OCI-LY7 (cell line): Measurements from ENCODE around the gene CEBPG. TPM values are rescaled to one million over a fixed set of nuclear protein-coding genes. Genes with fewer than 3 reads are reported as not detected.
A peak's percentile ranks its signal among the peaks of the same experiment; 100 is the strongest.

Experiments used
- BruUV-seq: library from RNA; stranded (reverse); fragments of 400-500 nt; replicated peaks from 2 replicates; lab custom pipeline; 2021; lab: Mats Ljungman, UMichigan
- CTCF ChIA-PET: fragments of 300-600 bp; sonication (Branson Sonifier 250); formaldehyde crosslinking; loops from one replicate; lab custom pipeline; 2022; ENCODE audit warnings: antibody characterized with exemption; ENCODE audit not compliant: unreplicated experiment; lab: Charles Lee
- POLR2A ChIA-PET: fragments of 300-600 bp; sonication (Branson Sonifier 250); formaldehyde crosslinking; loops from one replicate; lab custom pipeline; 2022; ENCODE audit warnings: antibody characterized with exemption; lab: Charles Lee
- DNase-seq: peaks from one replicate; pipeline ENCODE4 v3.0.0-alpha.2; 2015; ENCODE audit warnings: low spot score
- H2AFZ ChIP-seq: fragments of 200-600 bp; sonication (generic), shearing (Covaris generic); 2 replicates; pipeline ENCODE4 v1.6.1; 2014; ENCODE audit warnings: mild to moderate bottlenecking, antibody characterized with exemption, low read length, moderate library complexity
- H3K27ac ChIP-seq: fragments of 200-600 bp; sonication (generic); 2 replicates; pipeline ENCODE4 v1.5.1; 2014; ENCODE audit warnings: mixed run types, low read depth, mild to moderate bottlenecking, moderate library complexity, low read length, inconsistent platforms; ENCODE audit not compliant: poor library complexity, severe bottlenecking
- H3K36me3 ChIP-seq: fragments of 200-600 bp; sonication (generic); 2 replicates; pipeline ENCODE4 v1.6.1; 2014; ENCODE audit warnings: mild to moderate bottlenecking, antibody characterized with exemption, low read length, moderate library complexity, mixed read lengths; ENCODE audit not compliant: insufficient read depth
- H3K4me1 ChIP-seq: fragments of 200-600 bp; sonication (generic); 2 replicates; pipeline ENCODE4 v1.5.1; 2014; ENCODE audit warnings: mild to moderate bottlenecking, low read length; ENCODE audit not compliant: insufficient read depth, poor library complexity, severe bottlenecking
- H3K4me2 ChIP-seq: fragments of 200-600 bp; sonication (generic); 2 replicates; pipeline ENCODE4 v1.6.1; 2014; ENCODE audit warnings: mild to moderate bottlenecking, low read length
- H3K4me3 ChIP-seq: fragments of 200-600 bp; sonication (generic); 2 replicates; pipeline ENCODE4 v1.5.1; 2014; ENCODE audit warnings: mild to moderate bottlenecking, low read depth, low read length; ENCODE audit not compliant: poor library complexity, severe bottlenecking
- H3K79me2 ChIP-seq: fragments of 200-600 bp; sonication (generic); 2 replicates; pipeline ENCODE4 v1.6.1; 2016; ENCODE audit warnings: low read depth, mild to moderate bottlenecking, low read length, moderate library complexity, mixed read lengths; ENCODE audit not compliant: insufficient read depth
- H3K9me2 ChIP-seq: fragments of 200-600 bp; sonication (generic); 2 replicates; pipeline ENCODE4 v1.6.1; 2016; ENCODE audit warnings: mild to moderate bottlenecking, low read length, mixed read lengths; ENCODE audit not compliant: insufficient read depth
- H3K9me3 ChIP-seq: fragments of 200-600 bp; sonication (generic); 2 replicates; pipeline ENCODE4 v1.6.1; 2014; ENCODE audit warnings: mild to moderate bottlenecking, mixed run types, low read length, mixed read lengths
- H4K20me1 ChIP-seq: fragments of 200-600 bp; sonication (generic); 2 replicates; pipeline ENCODE4 v1.6.1; 2014; ENCODE audit warnings: mild to moderate bottlenecking, antibody characterized with exemption, low read length, moderate library complexity, mixed read lengths; ENCODE audit not compliant: insufficient read depth
- EZH2phosphoT487 ChIP-seq: fragments of 200-600 bp; sonication (generic); IDR thresholded peaks from 2 replicates; pipeline ENCODE4 v1.6.1; 2018; ENCODE audit warnings: low read depth, borderline replicate concordance, mild to moderate bottlenecking, mixed run types, antibody characterized with exemption, low read length, moderate library complexity, mixed read lengths
- intact Hi-C: fragments of 100-400 bp; cut with micrococcal nuclease; formaldehyde crosslinking; loops from one replicate; pipeline ENCODE4 v1.10.0; 2022; ENCODE audit not compliant: unreplicated experiment
- total RNA-seq, 2 experiments: library from RNA; depleted of rRNA in 1 of 2; stranded (reverse); fragments of >200 nt in 1 of 2; shearing (Covaris generic) in 1 of 2; gene quantifications; 2 replicates each; pipeline ENCODE4 v1.2.3, GENCODE V29; 2014 to 2022
- TF ChIP-seq, protein P1 (sequence below): fragments of 200-600 bp; sonication (generic); conservative IDR thresholded peaks from 2 replicates; pipeline ENCODE4 v1.5.1; 2014; ENCODE audit warnings: mild to moderate bottlenecking, antibody characterized with exemption, low read length, moderate library complexity, mixed read lengths

The CEBPG gene
- total RNA-seq, 2 experiments from 2014 or later: 44.9 to 45.1 TPM

- Histone ChIP-seq H3K4me2 (no peak overlapping the region), H4K20me1 (no peaks in the 10 kb centered on the region), H3K4me3 (no peak overlapping the region), H2AFZ (no peak overlapping the region), H3K27ac (no peak overlapping the region), H3K9me2 (no peaks in the 10 kb centered on the region), H3K4me1 (no peaks in the 10 kb centered on the region), H3K9me3 (no peaks in the 10 kb centered on the region), H3K36me3 (no peaks in the 10 kb centered on the region), H3K79me2 (no peaks in the 10 kb centered on the region)
- CTCF ChIA-PET: interaction anchor here (0.6 kb wide), 1 partner anchor 176 kb away, joined by 3 read pairs; no protein-coding TSS in a partner anchor
- peak; percentile 56 for DNase-seq
- BruUV-seq: no TSS peak
- POLR2A ChIA-PET: no interaction called here
- intact Hi-C loops: loop anchor here (1.0 to 5.0 kb wide), 2 partner anchors 165 to 279 kb away; no protein-coding TSS in a partner anchor
- TF ChIP-seq, protein P1, sequence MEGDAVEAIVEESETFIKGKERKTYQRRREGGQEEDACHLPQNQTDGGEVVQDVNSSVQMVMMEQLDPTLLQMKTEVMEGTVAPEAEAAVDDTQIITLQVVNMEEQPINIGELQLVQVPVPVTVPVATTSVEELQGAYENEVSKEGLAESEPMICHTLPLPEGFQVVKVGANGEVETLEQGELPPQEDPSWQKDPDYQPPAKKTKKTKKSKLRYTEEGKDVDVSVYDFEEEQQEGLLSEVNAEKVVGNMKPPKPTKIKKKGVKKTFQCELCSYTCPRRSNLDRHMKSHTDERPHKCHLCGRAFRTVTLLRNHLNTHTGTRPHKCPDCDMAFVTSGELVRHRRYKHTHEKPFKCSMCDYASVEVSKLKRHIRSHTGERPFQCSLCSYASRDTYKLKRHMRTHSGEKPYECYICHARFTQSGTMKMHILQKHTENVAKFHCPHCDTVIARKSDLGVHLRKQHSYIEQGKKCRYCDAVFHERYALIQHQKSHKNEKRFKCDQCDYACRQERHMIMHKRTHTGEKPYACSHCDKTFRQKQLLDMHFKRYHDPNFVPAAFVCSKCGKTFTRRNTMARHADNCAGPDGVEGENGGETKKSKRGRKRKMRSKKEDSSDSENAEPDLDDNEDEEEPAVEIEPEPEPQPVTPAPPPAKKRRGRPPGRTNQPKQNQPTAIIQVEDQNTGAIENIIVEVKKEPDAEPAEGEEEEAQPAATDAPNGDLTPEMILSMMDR: peak; percentile 82
- TF ChIP-seq EZH2phosphoT487: no peak
Observed at GRCh38 chr19:33406521-33407139, 33.1 kb downstream of the CEBPG start.

GRCh38 chr19:33407140-33407551 is 33.6 kb downstream of the CEBPG start:
- H3K4me2 ChIP-seq: no peak overlapping the region
- no peaks in the 10 kb centered on the region for H3K9me2 ChIP-seq
- no TSS peak for BruUV-seq
- CTCF ChIA-PET: no interaction called here
- intact Hi-C loops: loop anchor here (1.0 to 5.0 kb wide), 2 partner anchors 166 to 280 kb away; no protein-coding TSS in a partner anchor
- no peaks in the 10 kb centered on the region for H3K9me3 ChIP-seq
- H3K4me3 ChIP-seq: no peak overlapping the region
- DNase-seq: no peak
- TF ChIP-seq, protein P1: no peak; the same call in 1 of the 2 replicates
- no peak for TF ChIP-seq EZH2phosphoT487
- H4K20me1 ChIP-seq: no peaks in the 10 kb centered on the region
- no peak overlapping the region for H2AFZ ChIP-seq
- POLR2A ChIA-PET: no interaction called here
- no peak overlapping the region for H3K27ac ChIP-seq
- H3K4me1 ChIP-seq: no peaks in the 10 kb centered on the region
- no peaks in the 10 kb centered on the region for H3K36me3 ChIP-seq
- no peaks in the 10 kb centered on the region for H3K79me2 ChIP-seq

DNA sequence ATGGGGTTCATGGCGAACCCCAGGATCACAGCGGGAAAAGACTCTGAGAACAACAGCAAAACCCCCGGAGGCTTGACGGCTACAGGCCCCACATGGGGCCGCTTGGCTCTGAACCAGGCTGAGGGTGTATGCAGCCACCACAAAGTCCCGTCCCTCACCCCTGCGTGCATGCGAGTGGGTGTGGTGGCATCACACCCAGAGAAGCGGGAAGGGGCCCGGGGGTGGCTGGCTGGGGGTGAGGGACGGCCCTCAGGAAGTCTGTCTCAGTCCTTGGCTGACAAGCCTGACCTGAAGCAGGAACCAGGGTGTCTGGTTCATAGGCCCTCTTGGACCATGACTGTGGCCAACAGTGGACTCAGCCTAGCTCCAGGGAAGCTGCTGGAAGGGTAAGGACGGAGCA is 34.2 kb downstream of the CEBPG start:
- intact Hi-C loops: loop anchor here (1.0 to 5.0 kb wide), 2 partner anchors 166 to 280 kb away; no protein-coding TSS in a partner anchor
- ChIA-PET CTCF (no interaction called here), POLR2A (interaction anchor here (0.7 kb wide), 1 partner anchor 301 kb away, joined by 3 read pairs; no protein-coding TSS in a partner anchor)
- H2AFZ ChIP-seq: no peak overlapping the region
- no peaks in the 10 kb centered on the region for H3K79me2 ChIP-seq
- no peaks in the 10 kb centered on the region for H3K4me1 ChIP-seq
- no peaks in the 10 kb centered on the region for H3K9me2 ChIP-seq
- no peak overlapping the region for H3K4me2 ChIP-seq
- no peaks in the 10 kb centered on the region for H4K20me1 ChIP-seq
- no peak for TF ChIP-seq EZH2phosphoT487
- TF ChIP-seq, protein P1: no peak
- DNase-seq: no peak
- no peaks in the 10 kb centered on the region for H3K9me3 ChIP-seq
- H3K36me3 ChIP-seq: no peaks in the 10 kb centered on the region
- H3K4me3 ChIP-seq: no peak overlapping the region
- H3K27ac ChIP-seq: no peak overlapping the region
- BruUV-seq: no TSS peak
